Skeletal muscle satellite cell (primary cell): Measurements from ENCODE around the gene LRP1B. TPM values are rescaled to one million over a fixed set of nuclear protein-coding genes. Genes with fewer than 3 reads are reported as not detected.

Experiments
- H3K27me3 ChIP-seq: 2 replicates; pipeline ENCODE4 v1.7.0; 2013; ENCODE audit warnings: low read length; ENCODE audit not compliant: control insufficient read depth, insufficient read depth
- H3K36me3 ChIP-seq: 2 replicates; pipeline ENCODE4 v1.7.0; 2013; ENCODE audit warnings: mild to moderate bottlenecking, control low read depth, low read length; ENCODE audit not compliant: insufficient read depth
- H3K4me1 ChIP-seq: 2 replicates; pipeline ENCODE4 v1.7.0; 2013; ENCODE audit warnings: low read length; ENCODE audit not compliant: control insufficient read depth, insufficient read depth
- H3K4me2 ChIP-seq: 2 replicates; pipeline ENCODE4 v1.7.0; 2013; ENCODE audit warnings: mild to moderate bottlenecking, low read length
- H3K4me3 ChIP-seq: 2 replicates; pipeline ENCODE4 v1.7.0; 2013; ENCODE audit warnings: low read length
- H3K9ac ChIP-seq: 2 replicates; pipeline ENCODE4 v1.7.0; 2013; ENCODE audit warnings: mild to moderate bottlenecking, low read depth, low read length, moderate library complexity
- H3K9me3 ChIP-seq: replicated peaks from 2 replicates; pipeline ENCODE4 v1.7.0; 2013; ENCODE audit warnings: mild to moderate bottlenecking, control low read depth, low read length
- small RNA-seq: library from RNA; depleted of rRNA; stranded (forward); fragments of <200 nt; gene quantifications from one replicate; pipeline ENCODE3, GENCODE V24; 2012

The LRP1B gene

DNA sequence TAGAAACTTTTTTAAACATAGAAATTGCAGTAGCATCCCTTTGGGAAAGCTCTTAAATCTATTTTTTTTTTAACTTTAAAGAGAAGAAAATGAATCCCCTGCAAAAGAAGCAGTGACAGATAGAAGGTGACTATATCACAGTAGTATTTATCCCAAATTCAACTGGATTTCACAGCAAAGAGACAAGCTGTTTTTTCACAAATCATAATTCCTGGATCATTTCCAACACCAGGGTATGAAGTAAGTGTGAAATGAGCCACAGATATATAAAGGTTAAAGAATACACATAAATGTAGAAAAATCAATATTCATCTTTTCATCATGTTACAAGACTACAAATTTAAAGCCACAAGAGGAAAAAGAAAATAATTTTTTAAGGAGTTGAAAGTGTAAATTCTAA, 1945.7 kb downstream of the LRP1B start:
- Histone ChIP-seq H3K27me3 (no peaks in the 10 kb centered on the region), H3K9ac (no peak overlapping the region), H3K4me3 (no peak overlapping the region), H3K36me3 (no peaks in the 10 kb centered on the region), H3K4me2 (no peak overlapping the region), H3K4me1 (no peaks in the 10 kb centered on the region), H3K9me3 (no peaks in the 10 kb centered on the region)

DNA sequence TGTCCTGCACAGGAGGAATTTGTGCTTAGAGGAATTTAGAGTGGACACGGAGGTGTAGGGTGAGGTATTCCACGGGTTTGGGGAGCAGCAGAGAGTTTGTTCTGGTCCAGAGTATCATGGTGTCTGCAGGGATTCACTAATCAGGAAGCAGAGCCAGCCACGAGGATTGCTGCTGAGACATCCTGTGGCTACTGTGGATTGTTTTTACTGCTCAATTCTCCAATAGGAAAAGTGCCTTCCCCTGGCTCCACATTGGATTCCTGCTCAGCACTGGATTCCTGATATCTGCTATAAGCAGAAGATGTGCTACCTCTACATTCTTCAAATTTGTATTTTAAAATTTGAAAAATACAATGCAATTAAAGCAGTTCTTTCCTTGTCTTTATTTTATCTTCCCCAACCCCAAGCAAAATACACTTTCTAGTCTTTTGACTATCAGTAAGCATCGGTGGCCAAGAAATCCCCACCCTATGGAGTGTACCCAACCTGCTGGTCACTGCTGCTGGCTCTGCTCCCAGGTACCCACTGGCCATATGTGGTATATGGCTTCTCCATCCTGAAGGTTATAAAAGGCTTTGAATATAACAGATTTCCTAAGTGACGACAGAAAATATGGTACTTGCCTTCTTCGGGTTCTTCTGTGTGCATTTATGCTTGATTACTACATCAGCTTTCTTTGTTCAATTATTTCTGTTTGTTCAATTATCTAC, 1947.6 kb downstream of the LRP1B start:
- Histone ChIP-seq H3K27me3 (no peaks in the 10 kb centered on the region), H3K4me1 (no peaks in the 10 kb centered on the region), H3K4me2 (no peak overlapping the region), H3K4me3 (no peak overlapping the region), H3K9ac (no peak overlapping the region), H3K36me3 (no peaks in the 10 kb centered on the region), H3K9me3 (no peaks in the 10 kb centered on the region)

Small RNAs within 50 kb of the gene (small RNA-seq; reads per million reads assigned to genes)
- gene AC068287.1 (not detected), gene MTCO1P44 (not detected), gene RF00019 (not detected), gene RF02271 (not detected), gene RNU6-904P (not detected)
